K562 (cell line): ENCODE data around the gene OXNAD1. TPM values are rescaled to one million over a fixed set of nuclear protein-coding genes. Genes with fewer than 3 reads are reported as not detected.

Experiments used
- ATAC-seq: fragments of 200-7000 bp; cut with Tn5 transposase; 3 replicates; pipeline ENCODE4 v1.9.1; 2020; ENCODE audit warnings: moderate library complexity
- BruUV-seq: library from RNA; stranded (reverse); fragments of 400-500 nt; replicated peaks from 2 replicates; lab custom pipeline; 2021; lab: Mats Ljungman, UMichigan
- CTCF ChIA-PET: fragments of 300-600 bp; formaldehyde crosslinking; extraction: SDS; loops from one replicate; lab custom pipeline; 2021; ENCODE audit warnings: low intra/inter-chr PET ratio; lab: Yijun Ruan, JAX
- POLR2A ChIA-PET: fragments of 300-600, 350-650 bp; sonication (Branson Sonifier 250); formaldehyde crosslinking; extraction: SDS; loops from one replicate; lab custom pipeline; 2021; ENCODE audit warnings: antibody characterized with exemption, inconsistent platforms; lab: Yijun Ruan, JAX
- DNase-seq, 4 experiments: peaks; one replicate each; pipeline versions ENCODE4 v3.0.0 to v3.0.0-alpha.2; 2011 to 2018; ENCODE audit warnings: low spot score in 3 of 4, mixed read lengths in 3 of 4; ENCODE audit errors: extremely low read depth in 1 of 4
- FAIRE-seq: peaks from 2 replicates; lab custom pipeline; 2011; peaks lifted over from hg19 to GRCh38; lab: Jason Lieb, UNC
- H2AFZ ChIP-seq: 2 replicates; pipeline ENCODE4 v1.6.0; 2011; ENCODE audit warnings: low read depth, low read length, control low read depth, inconsistent platforms
- H3K27ac ChIP-seq: fragments of 200-600 bp; 3 replicates; pipeline ENCODE4 v1.8.0; 2011; ENCODE audit warnings: low read depth, mild to moderate bottlenecking, control low read depth, inconsistent platforms, low read length, moderate library complexity, mixed read lengths; ENCODE audit errors: extremely low read depth
- H3K27me3 ChIP-seq, 2 experiments: fragments of 300-600 bp in 1 of 2; 2 replicates in 1 of 2; 3 replicates in 1 of 2; pipeline versions ENCODE4 v1.6.0 to v1.8.0; 2011; ENCODE audit warnings: inconsistent platforms in 2 of 2, low read length in 2 of 2, mild to moderate bottlenecking in 1 of 2, mixed read lengths in 1 of 2, moderate library complexity in 1 of 2; ENCODE audit not compliant: control insufficient read depth in 2 of 2, insufficient read depth in 2 of 2
- H3K36me3 ChIP-seq: fragments of 300-600 bp; 3 replicates; pipeline ENCODE4 v1.8.0; 2011; ENCODE audit warnings: mild to moderate bottlenecking, low read length, inconsistent platforms; ENCODE audit not compliant: control insufficient read depth, insufficient read depth
- H3K4me1 ChIP-seq, 2 experiments: fragments of 200-600 bp in 1 of 2; replicated peaks in 1 of 2; 2 replicates in 1 of 2; 3 replicates in 1 of 2; pipeline versions ENCODE4 v1.5.1 to v1.8.0; 2011; ENCODE audit warnings: inconsistent platforms in 2 of 2, low read length in 2 of 2, mild to moderate bottlenecking in 1 of 2, mixed read lengths in 1 of 2, moderate library complexity in 1 of 2; ENCODE audit not compliant: control insufficient read depth in 2 of 2, insufficient read depth in 2 of 2
- H3K4me2 ChIP-seq: 2 replicates; pipeline ENCODE4 v1.6.1; 2011; ENCODE audit warnings: low read length, control low read depth, inconsistent platforms, mixed read lengths; ENCODE audit not compliant: insufficient read depth
- H3K4me3 ChIP-seq: fragments of 200-600 bp; sonication (generic), shearing (Covaris generic); 2 replicates; pipeline ENCODE4 v1.5.1; 2016; ENCODE audit warnings: control low read depth, inconsistent platforms
- H3K79me2 ChIP-seq: fragments of 200-600 bp; 3 replicates; pipeline ENCODE4 v1.8.0; 2011; ENCODE audit warnings: low read length, inconsistent platforms; ENCODE audit not compliant: control insufficient read depth, insufficient read depth
- H3K9ac ChIP-seq, 2 experiments: 2 replicates each; pipeline versions ENCODE4 v1.6.0 to v1.6.1; 2011; ENCODE audit warnings: low read depth in 2 of 2, low read length in 2 of 2, control low read depth in 1 of 2, inconsistent platforms in 1 of 2, mild to moderate bottlenecking in 1 of 2, mixed read lengths in 1 of 2; ENCODE audit not compliant: insufficient read depth in 1 of 2
- H3K9me1 ChIP-seq: one replicate; pipeline ENCODE4 v1.6.0; 2011; ENCODE audit warnings: inconsistent platforms, mild to moderate bottlenecking, low read length, moderate library complexity; ENCODE audit not compliant: control insufficient read depth, insufficient read depth
- H3K9me3 ChIP-seq: replicated peaks from 2 replicates; pipeline ENCODE4 v1.5.1; 2011; ENCODE audit warnings: low read depth, low read length, inconsistent platforms; ENCODE audit not compliant: control insufficient read depth, insufficient read depth
- H4K20me1 ChIP-seq: replicated peaks from 2 replicates; pipeline ENCODE4 v1.6.1; 2011; ENCODE audit warnings: low read length, inconsistent platforms, mixed read lengths; ENCODE audit not compliant: control insufficient read depth, insufficient read depth
- CAMTA2 ChIP-seq: fragments of 250-450 bp; sonication (Bioruptor Pico); conservative IDR thresholded peaks from 2 replicates; pipeline ENCODE4 v1.5.1; 2022
- ETV6 ChIP-seq, 3 experiments: fragments of 150-350 bp in 1 of 3; sonication (generic) in 1 of 3; formaldehyde crosslinking in 1 of 3; IDR thresholded peaks; 2 replicates each; pipeline versions ENCODE4 v1.6.1 to v1.8.0; 2014 to 2022; ENCODE audit warnings: borderline replicate concordance in 2 of 3, low read depth in 2 of 3, antibody characterized with exemption in 1 of 3, low read length in 1 of 3, mild to moderate bottlenecking in 1 of 3, missing genetic modification reagents in 1 of 3
- MAFF ChIP-seq: IDR thresholded peaks from 2 replicates; pipeline ENCODE4 v1.6.1; 2012; ENCODE audit warnings: low read length, improper control_type of control experiment
- NR0B1 ChIP-seq: fragments of 450-650 bp; IDR thresholded peaks from one replicate; pipeline ENCODE4 v1.6.1; 2018; ENCODE audit warnings: mild to moderate bottlenecking, moderate library complexity; ENCODE audit not compliant: partially characterized antibody
- POLR2AphosphoS2 ChIP-seq: IDR thresholded peaks from 2 replicates; pipeline ENCODE4 v1.6.1; 2012; ENCODE audit warnings: low read length, improper control_type of control experiment
- SIRT6 ChIP-seq: IDR thresholded peaks from one replicate; pipeline ENCODE4 v1.6.1; 2012; ENCODE audit warnings: low read depth, mild to moderate bottlenecking, control low read depth, inconsistent platforms, low read length, moderate library complexity
- UBTF ChIP-seq, 2 experiments: IDR thresholded peaks; 2 replicates each; pipeline ENCODE4 v1.6.1; 2012; ENCODE audit warnings: improper control_type of control experiment in 2 of 2, low read depth in 2 of 2, low read length in 2 of 2, borderline replicate concordance in 1 of 2
- ZNF253 ChIP-seq: fragments of 250-450 bp; sonication (Bioruptor Pico); conservative IDR thresholded peaks from 2 replicates; pipeline ENCODE4 v1.6.1; 2021; ENCODE audit warnings: mild to moderate bottlenecking
- ZNF316 ChIP-seq: fragments of 450-650 bp; IDR thresholded peaks from 2 replicates; pipeline ENCODE4 v1.6.1; 2016
- ZNF512 ChIP-seq: IDR thresholded peaks from 2 replicates; pipeline ENCODE4 v1.6.1; 2016; ENCODE audit warnings: missing genetic modification characterization, missing compliant biosample characterization
- ZNF740 ChIP-seq, 3 experiments: fragments of 200-800 bp in 1 of 3; sonication (Bioruptor generic) in 1 of 3; sonication (generic) in 1 of 3; formaldehyde crosslinking in 1 of 3; IDR thresholded peaks; 2 replicates each; pipeline versions ENCODE4 v1.6.1 to v1.8.0; 2016 to 2022; ENCODE audit warnings: mild to moderate bottlenecking in 2 of 3, missing compliant biosample characterization in 2 of 3, missing genetic modification characterization in 2 of 3, missing genetic modification reagents in 1 of 3
- ZNF77 ChIP-seq: fragments of 250-450 bp; sonication (Bioruptor Pico); IDR thresholded peaks from 2 replicates; pipeline ENCODE4 v1.5.0; 2020
- ZNF780A ChIP-seq: fragments of 250-450 bp; sonication (Bioruptor Pico); IDR thresholded peaks from 2 replicates; pipeline ENCODE4 v1.5.0; 2021; ENCODE audit warnings: mild to moderate bottlenecking
- ZNF79 ChIP-seq: fragments of 250-450 bp; sonication (Bioruptor Pico); IDR thresholded peaks from 2 replicates; pipeline ENCODE4 v1.4.0; 2020; ENCODE audit warnings: low read depth, mild to moderate bottlenecking, moderate library complexity
- WGBS: fragments of 100-300 bp; shearing (Covaris generic); methylation state at CpG from one replicate; pipeline ENCODE4 v1.1.6; 2016; ENCODE audit warnings: low coverage, mixed read lengths; ENCODE audit not compliant: insufficient coverage; ENCODE audit errors: missing lambda C conversion rate; 5-methylcytosine and 5-hydroxymethylcytosine counted together
- in situ Hi-C: fragments of 300-500 bp; cut with MboI; formaldehyde crosslinking; loops from 4 replicates; pipeline ENCODE4 v1.15.0; 2018; ENCODE audit warnings: inconsistent platforms, mixed read lengths
- intact Hi-C: fragments of 100-400 bp; cut with micrococcal nuclease; formaldehyde crosslinking; loops from 2 replicates; pipeline ENCODE4 v1.14.2; 2022
- polyA plus RNA-seq, 8 experiments: library from polyadenylated mRNA; depleted of rRNA in 4 of 8; stranded (reverse) in 5 of 8; unstranded in 3 of 8; fragments of >200 nt; fragmentation: Nextera tagmentation in 2 of 8; fragmentation: Illumina TruSeq in 1 of 8; extraction: Ambion mirVana in 2 of 8; extraction: Trizol in 1 of 8; gene quantifications; 2 replicates each; pipeline versions ENCODE4 v1.2.1 to v1.2.3, GENCODE V29; 2011 to 2014; ENCODE audit warnings: inconsistent platforms in 1 of 8, missing spikeins in 1 of 8
- total RNA-seq, 7 experiments: library from RNA; depleted of rRNA in 6 of 7; stranded (reverse); fragments of >200 nt in 6 of 7; fragmentation: Illumina TruSeq in 2 of 7; extraction: Trizol in 2 of 7; gene quantifications; 2 replicates each; pipeline versions ENCODE4 v1.2.1 to v1.2.3, GENCODE V29; 2011 to 2021; ENCODE audit warnings: low replicate concordance in 1 of 7

OXNAD1 gene
- total and polyA plus RNA-seq, 9 of the 15 experiments (the other 6 are each of a cell fraction or from before 2014, with no cell fraction given) = 12.8 to 44.4 (median 41.1) TPM

- no peaks in the 10 kb centered on the region for H3K9me3 ChIP-seq
- peak; percentile 86 for ATAC-seq
- intact Hi-C loops = no loop called here
- FAIRE-seq = no peak
- H3K27me3 ChIP-seq = no peaks in the 10 kb centered on the region
- peak overlapping the region; percentile 95 for H2AFZ ChIP-seq
- H3K27ac ChIP-seq = peak overlapping the region; percentile 81
- WGBS = under 1% methylated on average over 21 of the region's 21 CpGs
- H4K20me1 ChIP-seq = 0 out of 2 replicates have a peak, but pooled peaks cover 10% of the 10 kb centered on the region
- peaks cover 50% of the 10 kb centered on the region for H3K36me3 ChIP-seq
- ChIA-PET POLR2A (interaction anchor here (0.6 to 2.5 kb wide), 14 partner anchors 9 to 189 kb away, joined by 3 to 11 read pairs (median 4); no protein-coding TSS in a partner anchor), CTCF (interaction anchor here (0.5 kb wide), 1 partner anchor 1485 kb away, joined by 3 read pairs; no protein-coding TSS in a partner anchor)
- H3K9me1 ChIP-seq = no peaks in the 10 kb centered on the region
- peak overlapping the region; percentile 79 for H3K4me3 ChIP-seq
- peak overlapping the region; percentile 97 for H3K4me2 ChIP-seq
- peak in 2 of 4 experiments; percentile 51 to 87 for DNase-seq
- H3K9ac ChIP-seq = peak overlapping the region; percentile 95
- H3K4me1 ChIP-seq = peaks cover 7 to 10% of the 10 kb centered on the region in 2 experiments; a peak in 4 of 5 replicates
- TSS peak; percentile 71 for BruUV-seq
- peaks cover 70% of the 10 kb centered on the region for H3K79me2 ChIP-seq
- in situ Hi-C loops = no loop called here
- TF ChIP-seq ZNF77 (CRISPR knock-in tag) (no peak), SIRT6 (no peak), UBTF (IDR thresholded peaks at IDR 0.05; ENCODE audit: borderline replicate concordance in 1 of 2, low read depth in 2 of 2, low read length in 2 of 2) (no peak), CAMTA2 (CRISPR knock-in tag) (no peak), ZNF740 (CRISPR knock-in tag; IDR thresholded peaks at IDR 0.05) (no peak), ZNF740 (tag; IDR thresholded peaks at IDR 0.05) (0 out of 4 replicates have a peak, but pooled peaks of 1 of the 2 experiments have one; percentile 24), MAFF (no peak), POLR2AphosphoS2 (no peak), ZNF79 (CRISPR knock-in tag) (no peak), ETV6 (IDR thresholded peaks at IDR 0.05; ENCODE audit: borderline replicate concordance in 1 of 2, low read depth in 2 of 2, low read length in 1 of 2) (no peak), ETV6 (CRISPR knock-in tag; IDR thresholded peaks at IDR 0.05; ENCODE audit: borderline replicate concordance) (no peak), ZNF780A (CRISPR knock-in tag) (no peak), ZNF253 (CRISPR knock-in tag) (no peak), NR0B1 (no peak), ZNF512 (tag) (no peak), ZNF316 (peak; percentile 42; the same call in 1 of the 2 replicates)
These were observed 771 bp upstream of the OXNAD1 start for GRCh38 chr3:16264174-16264707.
